Esophagus (tissue), 2 donors: Measurements from ENCODE around the gene GAGE13. TPM values are rescaled to one million over a fixed set of nuclear protein-coding genes. Genes with fewer than 3 reads are reported as not detected.
"Not testable (repeated sequence)": the region's sequence is repeated elsewhere in the genome, so short reads cannot be mapped to it uniquely, and the experiment has no call there.

Source experiments
- H3K27ac ChIP-seq, 2 donors: one replicate each; pipeline ENCODE4 v1.5.1; 2013; ENCODE audit warnings: low read depth in 2 of 2, mild to moderate bottlenecking in 2 of 2, inconsistent platforms in 1 of 2, low read length in 1 of 2, moderate library complexity in 1 of 2
- H3K27me3 ChIP-seq, 2 donors: one replicate each; pipeline ENCODE4 v1.6.1; 2013; ENCODE audit warnings: low read length in 2 of 2, control low read depth in 1 of 2, mild to moderate bottlenecking in 1 of 2; ENCODE audit not compliant: insufficient read depth in 2 of 2, control insufficient read depth in 1 of 2
- H3K36me3 ChIP-seq, 2 donors: one replicate each; pipeline ENCODE4 v1.6.1; 2013; ENCODE audit warnings: low read length in 1 of 2; ENCODE audit not compliant: control insufficient read depth in 2 of 2, insufficient read depth in 2 of 2
- H3K4me1 ChIP-seq, 2 donors: one replicate each; pipeline ENCODE4 v1.6.1; 2013; ENCODE audit warnings: low read length in 1 of 2; ENCODE audit not compliant: control insufficient read depth in 2 of 2, insufficient read depth in 2 of 2
- H3K4me3 ChIP-seq, 2 donors: one replicate each; pipeline ENCODE4 v1.5.1; 2013; ENCODE audit warnings: low read length in 2 of 2, mild to moderate bottlenecking in 2 of 2, low read depth in 1 of 2, moderate library complexity in 1 of 2
- H3K9me3 ChIP-seq, 2 donors: one replicate each; pipeline ENCODE4 v1.6.1; 2013; ENCODE audit warnings: mild to moderate bottlenecking in 2 of 2, low read depth in 1 of 2, low read length in 1 of 2, moderate library complexity in 1 of 2; ENCODE audit not compliant: control insufficient read depth in 2 of 2, insufficient read depth in 1 of 2
- WGBS, 2 donors: extraction: QIAGEN DNeasy Blood & Tissue Kit; methylation state at CpG; one replicate each; pipeline ENCODE4 v1.1.7; 2013; 5-methylcytosine and 5-hydroxymethylcytosine counted together
- polyA plus RNA-seq, 2 donors: library from polyadenylated mRNA; stranded (reverse); fragments of 200-250 nt; gene quantifications; one replicate each; pipeline ENCODE4 v1.2.3, GENCODE V29; 2013
- donor health status: healthy with polysubstance abuse.
- donor health status: Bipolar disorder and iron deficiency.

The GAGE13 gene
- polyA plus RNA-seq, 2 donors: not detected

DNA sequence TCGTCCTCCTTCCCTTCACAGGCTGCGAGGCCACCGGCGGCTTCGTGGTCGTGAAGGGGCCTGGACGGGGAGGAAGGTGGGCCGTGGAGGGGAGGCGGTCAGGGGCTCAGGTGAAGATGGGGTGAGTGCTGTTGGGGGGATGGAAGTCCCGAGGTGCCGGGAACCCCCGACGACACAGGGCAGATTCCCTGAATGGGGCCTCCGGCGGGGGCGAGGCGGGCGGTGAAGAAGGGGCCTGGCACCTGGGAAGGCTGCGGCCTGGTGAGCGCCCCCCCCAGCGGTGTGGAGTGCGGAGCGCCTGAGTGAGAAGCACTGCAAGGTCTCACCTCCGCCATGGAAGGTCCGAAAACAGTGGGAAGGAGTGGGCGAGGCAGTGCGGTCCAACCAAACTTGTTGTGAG, 9.1 kb upstream of the GAGE13 start:
- H3K9me3 ChIP-seq, H3K4me1 ChIP-seq, H3K27me3 ChIP-seq, H3K27ac ChIP-seq, H3K4me3 ChIP-seq, H3K36me3 ChIP-seq: not testable (repeated sequence)
- WGBS, 2 donors: no CpG with 5 or more reads among the region's 27 CpGs

DNA sequence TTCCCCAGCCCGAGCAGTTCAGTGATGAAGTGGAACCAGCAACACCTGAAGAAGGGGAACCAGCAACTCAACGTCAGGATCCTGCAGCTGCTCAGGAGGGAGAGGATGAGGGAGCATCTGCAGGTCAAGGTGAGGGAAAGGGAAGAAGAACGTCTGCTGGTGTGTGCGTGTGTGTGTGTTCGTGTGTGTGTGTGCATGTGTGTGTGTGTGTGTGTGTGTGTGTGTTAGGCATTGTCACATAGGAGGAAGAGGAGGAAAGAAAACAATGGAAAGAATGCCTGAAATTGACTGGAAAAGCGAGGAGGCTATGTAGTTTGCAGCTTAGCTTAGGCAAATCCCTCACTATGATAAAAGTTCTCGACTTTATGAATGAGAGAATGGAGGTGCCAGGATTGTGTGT, 7.6 kb upstream of the GAGE13 start:
- not testable (repeated sequence) for H3K9me3 ChIP-seq, H3K27me3 ChIP-seq, H3K4me3 ChIP-seq, H3K36me3 ChIP-seq, H3K27ac ChIP-seq, H3K4me1 ChIP-seq
- 64 to 86% methylated on average over 1 to 3 of the region's 7 CpGs for WGBS, 2 donors

DNA sequence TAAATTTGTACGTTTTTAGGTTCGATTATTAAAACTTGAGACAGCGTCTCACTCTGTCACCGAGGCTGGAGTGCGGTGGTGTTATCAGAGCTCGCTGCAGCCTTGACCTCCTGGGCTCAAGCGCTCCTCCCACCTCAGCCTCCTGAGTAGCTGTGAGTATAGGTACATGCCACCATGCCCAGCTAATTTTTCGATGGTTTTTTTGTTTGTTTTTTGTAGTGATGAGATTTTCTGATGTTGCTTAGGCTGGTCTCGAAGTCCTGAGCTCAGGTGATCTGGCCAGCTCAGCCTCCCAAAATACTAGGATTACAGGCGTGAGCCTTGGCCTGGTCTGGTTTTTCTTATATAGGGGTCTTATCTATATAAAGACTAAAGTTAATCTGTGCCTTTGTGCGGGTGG, 961 bp upstream of the GAGE13 start:
- not testable (repeated sequence) for H3K4me1 ChIP-seq, H3K27me3 ChIP-seq, H3K27ac ChIP-seq, H3K36me3 ChIP-seq, H3K4me3 ChIP-seq, H3K9me3 ChIP-seq
- WGBS, 2 donors: 82 to 94% methylated on average over 3 of the region's 11 CpGs

DNA sequence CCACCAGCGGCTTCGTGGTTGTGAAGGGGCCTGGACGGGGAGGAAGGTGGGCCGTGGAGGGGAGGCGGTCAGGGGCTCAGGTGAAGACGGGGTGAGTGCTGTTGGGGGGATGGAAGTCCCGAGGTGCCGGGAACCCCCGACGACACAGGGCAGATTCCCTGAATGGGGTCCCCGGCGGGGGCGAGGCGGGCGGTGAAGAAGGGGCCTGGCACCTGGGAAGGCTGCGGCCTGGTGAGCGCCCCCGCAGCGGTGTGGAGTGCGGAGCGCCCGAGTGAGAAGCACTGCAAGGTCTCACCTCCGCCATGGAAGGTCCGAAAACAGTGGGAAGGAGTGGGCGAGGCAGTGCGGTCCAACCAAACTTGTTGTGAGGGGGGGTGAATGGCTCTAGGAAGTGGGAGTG, 459 bp downstream of the GAGE13 start:
- not testable (repeated sequence) for H3K36me3 ChIP-seq, H3K4me3 ChIP-seq, H3K27me3 ChIP-seq, H3K27ac ChIP-seq, H3K9me3 ChIP-seq, H3K4me1 ChIP-seq
- WGBS, 2 donors: no CpG with 5 or more reads among the region's 26 CpGs

DNA sequence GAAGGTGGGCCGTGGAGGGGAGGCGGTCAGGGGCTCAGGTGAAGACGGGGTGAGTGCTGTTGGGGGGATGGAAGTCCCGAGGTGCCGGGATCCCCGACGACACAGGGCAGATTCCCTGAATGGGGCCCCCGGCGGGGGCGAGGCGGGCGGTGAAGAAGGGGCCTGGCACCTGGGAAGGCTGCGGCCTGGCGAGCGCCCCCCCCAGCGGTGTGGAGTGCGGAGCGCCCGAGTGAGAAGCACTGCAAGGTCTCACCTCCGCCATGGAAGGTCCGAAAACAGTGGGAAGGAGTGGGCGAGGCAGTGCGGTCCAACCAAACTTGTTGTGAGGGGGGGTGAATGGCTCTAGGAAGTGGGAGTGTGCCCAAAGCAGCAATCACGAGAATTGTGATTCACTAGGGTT, 10.1 kb downstream of the GAGE13 start:
- WGBS, 2 donors: 94 to 96% methylated on average over 8 to 14 of the region's 24 CpGs
- not testable (repeated sequence) for H3K4me3 ChIP-seq, H3K36me3 ChIP-seq, H3K4me1 ChIP-seq, H3K9me3 ChIP-seq, H3K27ac ChIP-seq, H3K27me3 ChIP-seq

DNA sequence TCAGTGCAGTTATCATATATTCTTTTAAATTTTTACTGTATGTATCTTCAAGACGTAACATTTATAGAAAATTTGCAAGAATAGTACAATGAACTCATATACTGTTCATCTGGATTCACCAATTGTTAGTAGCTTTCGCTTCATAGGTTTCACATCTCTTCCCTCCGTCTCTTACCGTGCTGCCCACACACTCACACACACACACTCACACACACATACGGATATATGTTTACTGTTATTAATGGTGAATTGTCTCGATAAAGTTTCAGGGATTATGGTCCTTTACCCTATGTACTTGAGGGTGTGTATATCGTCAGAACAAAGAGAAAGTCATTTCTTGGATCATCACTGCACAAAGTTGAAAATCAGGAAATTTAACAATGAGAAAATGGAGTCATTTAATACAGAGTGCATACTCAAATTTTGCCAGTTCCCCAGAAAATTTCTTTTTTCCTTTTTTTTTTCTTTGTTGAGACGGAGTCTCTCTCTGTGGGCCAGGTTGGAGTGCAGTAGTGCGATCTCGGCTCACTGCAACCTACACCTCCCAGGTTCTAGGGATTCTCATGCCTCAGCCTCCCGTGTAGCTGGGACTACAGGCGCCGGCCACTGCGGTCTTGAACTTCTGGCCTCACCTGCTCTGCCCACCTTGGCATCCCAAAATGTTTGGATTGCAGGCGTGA, 13.3 kb downstream of the GAGE13 start:
- 75% methylated on average over 11 of the region's 15 CpGs for WGBS, 2 donors
- not testable (repeated sequence) for H3K27me3 ChIP-seq, H3K27ac ChIP-seq, H3K4me3 ChIP-seq, H3K4me1 ChIP-seq, H3K9me3 ChIP-seq, H3K36me3 ChIP-seq

DNA sequence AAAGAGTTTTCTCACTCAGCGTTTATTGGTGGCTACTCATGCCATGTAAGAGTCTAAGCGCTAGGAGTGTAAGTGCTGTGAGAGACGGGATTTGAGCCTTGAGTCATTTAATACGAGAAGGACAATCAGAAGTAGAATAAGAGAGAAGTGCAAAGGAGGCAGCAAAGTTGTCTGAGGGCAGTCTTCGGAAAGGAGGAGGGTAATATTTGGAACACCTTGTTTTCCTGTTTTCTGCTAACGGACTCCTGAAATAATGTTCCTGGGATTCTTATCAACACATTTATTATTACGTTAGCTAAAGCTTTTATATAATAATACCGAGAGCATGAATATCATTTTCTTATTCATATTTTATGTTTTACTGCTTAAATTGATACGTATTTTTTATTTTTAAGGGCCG, 14.0 kb downstream of the GAGE13 start:
- not testable (repeated sequence) for H3K4me1 ChIP-seq, H3K9me3 ChIP-seq, H3K36me3 ChIP-seq, H3K27me3 ChIP-seq, H3K4me3 ChIP-seq, H3K27ac ChIP-seq
- 82 to 86% methylated on average over 6 of the region's 10 CpGs for WGBS, 2 donors

DNA sequence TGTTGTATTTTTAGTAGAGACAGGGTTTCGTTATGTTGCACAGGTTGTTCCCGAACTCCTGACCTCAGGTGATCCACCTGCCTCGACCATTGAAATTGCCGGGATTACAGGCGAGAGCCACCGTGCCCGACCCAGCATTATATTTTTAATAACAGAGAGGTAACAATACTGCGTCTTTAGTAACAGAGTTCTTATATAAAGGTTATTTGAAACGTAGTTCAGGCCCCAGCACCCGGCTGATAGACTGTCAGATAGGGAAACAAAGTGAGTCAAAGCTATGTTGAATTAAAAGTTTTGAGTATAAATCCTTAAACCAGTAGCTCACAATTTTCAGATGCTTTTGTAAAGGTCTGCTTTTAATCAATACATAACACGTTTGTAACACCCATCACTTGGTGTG, 14.8 kb downstream of the GAGE13 start:
- not testable (repeated sequence) for H3K36me3 ChIP-seq, H3K4me3 ChIP-seq, H3K9me3 ChIP-seq, H3K4me1 ChIP-seq, H3K27me3 ChIP-seq, H3K27ac ChIP-seq
- WGBS, 2 donors: 84 to 90% methylated on average over 7 of the region's 11 CpGs

Other genes with a start within 250 kb of the GAGE13 start
- 10 to 100 TPM in 1 of 2 donors, 1 to 10 TPM in 1; 7.3 to 18.1 TPM for gene GPKOW, start 207.8 kb upstream of the GAGE13 start, polyA plus RNA-seq
- 1 to 10 TPM; 6.0 to 6.3 TPM for gene MAGIX, start 168.8 kb upstream of the GAGE13 start, polyA plus RNA-seq
- gene PLP2, start 159.7 kb upstream of the GAGE13 start, polyA plus RNA-seq: 100 to 1,000 TPM; 267 to 453 TPM
- gene PRICKLE3, start 145.2 kb upstream of the GAGE13 start, polyA plus RNA-seq: 10 to 100 TPM; 12.2 to 14.2 TPM
- under 1 TPM; 0.75 to 0.79 TPM for gene SYP, start 131.4 kb upstream of the GAGE13 start, polyA plus RNA-seq
- gene CACNA1F, start 98.2 kb upstream of the GAGE13 start, polyA plus RNA-seq: under 1 TPM; 0.11 to 0.24 TPM
- gene CCDC22, start 96.1 kb upstream of the GAGE13 start, polyA plus RNA-seq: 10 to 100 TPM in 1 of 2 donors, 1 to 10 TPM in 1; 6.3 to 11.0 TPM
- gene FOXP3, start 66.9 kb upstream of the GAGE13 start, polyA plus RNA-seq: under 1 TPM; 0.59 to 0.65 TPM
- gene PPP1R3F, start 61.8 kb upstream of the GAGE13 start, polyA plus RNA-seq: 1 to 10 TPM; 3.8 to 4.9 TPM
- not detected for gene GAGE10, start 27.9 kb upstream of the GAGE13 start, polyA plus RNA-seq
- not detected for gene GAGE12J, start 9.5 kb upstream of the GAGE13 start, polyA plus RNA-seq
- not detected for gene GAGE12C, start 200.6 kb downstream of the GAGE13 start, polyA plus RNA-seq
- gene GAGE12D, start 210.2 kb downstream of the GAGE13 start, polyA plus RNA-seq: not detected
- gene GAGE12E, start 219.7 kb downstream of the GAGE13 start, polyA plus RNA-seq: not detected
- gene GAGE12F, start 229.3 kb downstream of the GAGE13 start, polyA plus RNA-seq: not detected
- gene GAGE12G, start 238.8 kb downstream of the GAGE13 start, polyA plus RNA-seq: not detected
- not detected for gene GAGE12H, start 248.4 kb downstream of the GAGE13 start, polyA plus RNA-seq